Smooth muscle cell of the brain vasculature (primary cell): Measurements from ENCODE around the gene FLCN.
"Not testable (repeated sequence)": the region's sequence is repeated elsewhere in the genome, so short reads cannot be mapped to it uniquely, and the experiment has no call there.

Experiments used
- DNase-seq: peaks from one replicate; pipeline ENCODE4 v3.0.0-alpha.2; 2012; ENCODE audit warnings: low read depth, low spot score

FLCN gene

GRCh38 chr17:17213775-17214174, 23.2 kb downstream of the FLCN start:
- DNase-seq: no peak

DNA sequence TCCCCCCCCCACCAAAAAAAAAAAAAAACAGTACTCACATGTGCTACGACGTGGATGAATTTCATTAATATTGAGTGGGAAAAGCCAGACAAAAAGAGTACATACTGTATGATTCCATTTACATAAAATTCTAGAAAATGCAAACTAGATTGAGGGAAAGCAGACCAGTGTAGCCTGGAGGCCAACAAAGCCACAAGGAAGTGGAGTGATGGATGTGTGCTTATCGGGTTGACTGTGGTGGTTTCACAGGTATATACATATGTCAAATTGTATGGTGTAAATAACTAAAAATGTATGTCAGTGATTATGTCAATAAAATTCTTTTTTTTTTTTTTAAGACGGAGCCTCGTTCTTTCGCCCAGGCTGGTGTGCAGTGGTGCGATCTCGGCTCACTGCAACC, 29.0 kb downstream of the FLCN start:
- no peak for DNase-seq

DNA sequence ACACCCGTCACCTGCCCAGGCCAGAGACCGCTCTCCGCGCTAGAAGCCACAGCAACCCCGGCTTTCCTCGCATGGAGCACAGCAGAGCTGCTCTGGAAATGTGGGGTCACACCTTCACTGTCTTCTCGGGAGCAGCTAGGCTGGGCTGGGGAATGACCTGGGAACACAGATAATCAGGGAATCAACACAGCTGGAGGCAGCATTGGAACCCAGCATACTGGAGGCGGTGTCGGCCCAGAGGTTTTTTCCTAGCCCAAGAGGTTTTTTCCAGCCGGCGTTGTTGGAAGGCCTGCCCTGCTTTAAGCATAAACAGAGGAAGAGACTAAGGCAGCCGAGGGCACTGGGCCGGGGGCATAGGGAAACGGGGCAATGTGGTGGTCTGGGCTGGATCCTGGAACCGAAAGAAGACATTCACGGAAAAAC, 30.0 kb downstream of the FLCN start:
- DNase-seq: no peak

DNA sequence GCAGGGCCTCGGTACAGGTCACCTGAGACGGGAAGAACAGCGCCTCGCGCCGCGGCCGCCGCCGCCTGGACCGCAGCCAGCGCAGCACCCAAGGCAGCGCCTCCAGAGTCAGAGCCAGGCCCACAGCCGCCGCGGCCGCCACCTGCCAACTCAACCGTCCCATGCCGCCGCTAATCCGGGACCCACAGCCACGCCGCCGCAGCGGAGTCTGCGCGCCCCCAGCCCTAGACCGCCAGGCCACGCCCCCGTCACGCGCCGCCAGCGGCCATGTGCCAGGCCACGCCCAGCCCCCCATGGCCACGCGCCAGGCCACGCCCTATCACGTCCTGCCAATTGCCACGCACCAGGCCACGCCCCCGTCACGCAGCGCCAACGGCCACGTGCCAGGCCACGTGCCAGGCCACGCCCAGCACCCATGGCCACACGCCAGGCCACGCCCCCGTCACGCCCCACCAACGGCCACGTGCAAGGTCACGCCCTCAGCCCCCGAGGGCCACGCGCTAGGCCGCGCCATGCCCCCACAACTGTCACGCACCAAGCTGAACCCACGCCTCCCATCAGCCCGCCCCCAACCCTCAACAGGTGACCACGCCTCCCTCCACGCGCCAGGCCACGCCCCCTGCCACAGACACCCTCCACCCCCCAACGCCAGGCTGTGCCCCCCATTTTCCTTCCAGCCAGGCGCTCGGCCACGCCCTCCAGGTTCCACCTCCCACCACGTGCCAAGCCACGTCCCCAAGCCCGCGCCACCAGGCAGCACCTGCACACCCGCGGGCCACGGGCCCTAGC, 30.6 kb downstream of the FLCN start, which contains the start of gene PLD6:
PLD6 (minus strand) TSS at position 210 of the 789 bp plus-strand sequence; CDS start at position 163, 47 bp downstream.
- no peak for DNase-seq

GRCh38 chr17:17205368-17206123, 31.4 kb downstream of the FLCN start:
- no peak for DNase-seq

DNA sequence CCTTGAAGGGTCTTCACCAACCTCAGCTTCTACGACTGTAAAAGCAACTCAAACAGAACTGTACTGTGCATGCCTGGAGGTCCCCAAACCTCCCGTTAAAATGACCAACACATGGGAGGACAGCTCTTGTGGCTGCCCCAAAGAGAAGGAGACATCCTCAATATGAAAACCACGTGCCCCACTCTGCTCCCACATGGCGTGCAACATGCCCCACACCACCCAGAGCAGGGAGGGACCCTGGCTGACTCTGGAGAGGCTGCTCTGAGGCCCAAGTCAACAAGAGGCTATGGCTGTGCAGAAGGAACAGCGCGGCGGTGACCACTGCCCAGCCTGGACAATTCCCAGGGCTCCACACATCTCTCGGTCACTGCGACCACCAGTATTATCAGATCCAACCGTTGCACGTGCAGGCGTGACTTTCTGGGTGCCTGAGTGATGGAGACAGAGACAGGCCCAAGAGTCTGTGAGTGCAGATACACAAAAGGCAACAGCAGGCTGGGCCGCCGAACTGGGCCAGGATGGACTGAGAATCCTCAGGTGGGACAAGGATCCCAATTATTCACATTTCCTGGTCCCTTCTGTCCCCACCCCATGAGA, 32.2 kb downstream of the FLCN start:
- DNase-seq: no peak

- no peak for DNase-seq
Measured at GRCh38 chr17:17204041-17204591, 32.9 kb downstream of the FLCN start.

DNA sequence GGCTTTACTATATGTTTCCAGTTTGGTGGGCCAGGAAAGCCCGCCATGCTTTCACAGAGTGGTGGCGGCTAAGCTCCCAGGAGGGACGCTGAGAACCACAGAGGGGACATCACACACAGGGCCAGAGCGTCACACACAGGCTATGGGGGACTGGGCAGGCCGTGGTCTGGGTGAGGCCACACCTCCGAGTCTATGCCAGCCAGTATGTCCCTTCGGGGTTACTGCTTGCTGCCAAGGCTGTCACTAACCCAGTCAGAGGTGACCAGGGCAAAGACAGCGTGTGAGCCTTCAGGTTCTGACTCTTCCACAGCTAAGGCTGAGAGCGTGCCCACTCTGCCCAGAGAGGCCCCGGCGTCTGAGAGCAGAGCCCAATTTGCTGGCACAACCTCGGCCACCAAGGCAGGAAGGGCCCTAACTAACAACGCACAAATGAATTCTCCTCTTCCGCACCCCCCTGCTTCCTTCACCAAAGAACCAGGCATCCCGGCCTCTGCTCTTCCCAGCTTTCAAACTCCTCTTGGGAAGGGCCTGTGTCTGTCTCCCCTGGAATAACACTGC, 33.7 kb downstream of the FLCN start:
- no peak for DNase-seq

GRCh38 chr17:17201907-17202306, 35.1 kb downstream of the FLCN start:
- no peak for DNase-seq

DNA sequence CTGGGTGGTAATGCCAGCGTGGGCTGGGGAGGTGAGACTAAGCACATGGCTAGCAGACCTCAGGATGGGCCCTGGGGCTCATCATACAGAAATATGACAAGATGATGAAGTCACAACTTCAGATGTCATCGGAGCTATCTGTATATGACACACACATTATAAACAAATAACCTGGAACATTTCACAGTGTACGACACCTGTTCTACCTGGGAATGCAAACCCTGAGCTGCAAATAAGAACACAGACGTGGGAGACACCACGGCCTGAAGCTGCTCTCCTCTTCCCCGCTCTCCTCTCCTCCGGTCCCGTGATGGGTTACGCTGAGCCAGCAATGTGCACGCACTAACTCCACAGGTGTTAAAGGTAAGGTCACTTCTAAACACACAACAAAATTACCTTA, 35.7 kb downstream of the FLCN start:
- no peak for DNase-seq

GRCh38 chr17:17200831-17201230, 36.1 kb downstream of the FLCN start:
- no peak for DNase-seq

GRCh38 chr17:17200311-17200710, 36.7 kb downstream of the FLCN start:
- DNase-seq: no peak

DNA sequence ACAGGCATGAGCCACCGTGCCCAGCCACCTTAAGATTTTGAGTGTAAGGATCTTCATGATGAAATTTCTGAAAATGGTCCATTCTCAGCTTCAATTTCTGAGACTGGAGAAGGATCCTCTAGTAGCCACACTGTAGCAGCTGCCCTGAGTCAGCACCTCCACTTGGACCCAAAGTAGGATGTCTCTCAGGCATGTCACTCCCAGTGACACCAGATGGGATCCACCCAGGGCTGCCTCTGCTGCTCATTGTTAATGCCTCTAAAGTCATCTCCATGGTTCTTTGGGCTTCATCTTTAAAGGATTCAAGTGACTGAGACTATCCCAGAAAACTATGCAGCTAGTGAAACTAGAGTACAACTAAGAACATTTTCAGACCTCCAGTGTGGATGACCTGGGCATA, 38.7 kb downstream of the FLCN start:
- no peak for DNase-seq

DNA sequence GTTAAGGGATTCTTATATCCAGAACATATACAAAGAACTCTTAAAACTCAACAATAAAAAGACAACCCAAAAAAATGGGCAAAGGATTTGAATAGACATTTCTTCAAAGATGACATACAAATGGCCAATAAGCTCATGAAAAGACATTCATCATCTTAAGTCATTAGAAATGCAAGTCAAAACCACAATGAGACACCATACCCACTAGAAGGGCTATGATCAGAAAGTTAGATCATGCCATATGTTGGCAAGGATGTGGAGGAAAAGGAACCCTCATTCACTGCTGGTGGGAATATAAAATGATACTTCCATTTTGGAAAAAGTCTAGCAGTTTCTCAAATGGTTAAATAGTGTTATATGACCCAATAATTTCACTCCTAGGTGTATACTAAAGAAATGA, 40.2 kb downstream of the FLCN start:
- DNase-seq: no peak

DNA sequence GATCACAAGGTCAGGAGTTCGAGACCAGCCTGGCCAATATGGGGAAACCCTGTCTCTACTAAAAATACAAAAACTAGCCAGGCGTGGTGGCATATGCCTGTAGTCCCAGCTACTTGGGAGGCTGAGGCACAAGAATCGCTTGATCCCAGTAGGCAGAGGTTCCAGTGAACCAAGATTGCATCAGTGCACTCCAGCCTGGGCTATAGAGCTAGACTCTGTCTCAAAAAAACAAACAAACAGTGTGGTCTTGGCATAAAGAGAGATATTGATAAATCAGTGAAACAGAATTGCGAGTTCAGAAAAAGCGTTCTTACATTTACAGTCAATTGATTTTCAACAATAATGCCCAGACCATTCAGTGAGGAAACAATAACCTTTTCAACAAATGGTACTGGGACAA, 41.5 kb downstream of the FLCN start:
- DNase-seq: not testable (repeated sequence)

GRCh38 chr17:17191961-17192381, 45.0 kb downstream of the FLCN start:
- DNase-seq: no peak

DNA sequence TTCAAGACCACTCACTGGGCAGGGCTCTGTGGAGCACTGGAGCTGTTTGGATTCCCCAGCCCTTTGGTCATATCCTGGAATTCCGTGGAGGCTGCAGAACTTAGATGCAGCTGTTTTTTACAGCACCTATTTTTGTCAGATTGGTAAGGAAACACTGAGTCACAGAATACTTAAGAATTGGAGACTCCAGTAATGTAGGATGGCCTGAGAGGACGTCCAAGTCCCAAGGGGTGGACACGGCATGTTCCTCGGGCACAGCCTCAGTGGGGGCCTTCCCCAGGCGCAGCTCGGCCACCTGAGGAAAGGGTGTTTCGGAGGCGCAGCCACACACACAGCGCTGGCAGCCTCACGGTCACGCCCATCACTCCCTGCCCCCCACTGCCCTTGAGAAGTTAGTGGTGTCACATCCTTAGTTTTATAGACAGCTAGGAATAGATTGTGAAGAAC, 45.6 kb downstream of the FLCN start:
- DNase-seq: no peak

- no peak for DNase-seq
Measured at GRCh38 chr17:17190188-17190587, 46.8 kb downstream of the FLCN start.

GRCh38 chr17:17189559-17189958, 47.4 kb downstream of the FLCN start:
- no peak for DNase-seq

DNA sequence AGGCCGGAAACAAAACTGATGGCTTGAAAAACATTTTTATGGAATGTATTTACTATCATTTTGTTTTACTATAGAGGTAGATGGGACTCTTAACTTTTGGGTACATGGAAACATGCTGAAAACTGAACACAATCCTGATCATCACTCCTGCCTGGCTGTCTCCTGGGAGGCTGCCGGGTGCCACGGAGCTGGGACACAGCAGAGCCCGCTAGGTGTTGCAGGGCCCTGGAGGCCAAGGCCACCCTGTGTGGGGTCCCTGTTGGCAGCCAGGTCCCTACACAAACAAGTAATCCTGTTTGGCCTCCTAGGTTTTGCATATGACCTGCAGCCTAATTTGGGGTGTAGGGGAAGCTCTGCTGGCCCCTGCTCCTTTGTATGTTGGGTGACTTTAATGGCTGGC, 48.4 kb downstream of the FLCN start:
- no peak for DNase-seq

DNA sequence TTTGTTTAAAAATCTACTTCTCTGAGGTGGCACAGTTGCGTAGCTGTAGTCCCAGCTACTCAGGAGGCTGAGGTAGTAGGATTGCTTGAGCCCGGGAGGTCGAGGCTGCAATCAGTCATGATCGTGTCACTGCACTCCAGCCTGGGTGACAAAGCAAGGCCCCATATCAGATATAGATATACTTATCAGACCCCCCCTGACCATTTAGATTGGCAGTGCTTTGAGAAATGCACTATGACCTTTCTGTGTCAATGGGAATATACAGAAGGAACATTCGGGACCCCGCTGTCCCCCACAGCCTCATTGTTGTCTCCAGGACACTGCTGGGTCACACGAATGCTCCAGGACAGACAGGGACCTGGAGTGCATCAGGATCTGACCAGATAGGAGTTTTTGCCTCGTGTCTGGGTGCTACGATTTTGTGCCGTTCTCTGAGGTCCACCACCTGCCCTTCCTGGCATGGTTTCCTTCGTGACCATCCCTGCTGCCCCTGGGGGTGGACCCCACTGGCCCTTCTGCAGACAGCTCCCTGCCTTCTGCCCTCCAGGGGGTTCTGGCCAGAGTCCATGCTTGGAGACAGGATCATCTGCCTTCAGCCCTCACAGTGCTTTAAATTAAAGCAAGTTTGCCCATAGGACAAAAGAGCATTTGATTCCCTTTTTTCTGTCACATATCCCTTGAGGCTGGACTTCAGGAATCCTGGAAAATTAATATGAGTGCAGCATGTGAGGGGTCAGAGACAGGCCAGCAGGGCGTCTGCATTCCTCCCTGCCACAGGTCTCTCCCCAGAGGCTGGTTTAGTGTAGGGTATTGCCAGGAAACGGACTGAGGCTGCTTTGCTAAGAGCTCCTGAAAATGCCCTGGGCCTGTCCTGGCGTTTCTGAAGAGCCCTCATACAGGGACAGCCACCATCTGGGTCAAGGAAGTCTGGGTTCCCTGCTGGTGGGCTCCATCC, 50.1 kb downstream of the FLCN start:
- no peak for DNase-seq
